Stimulated activated CD8-positive, alpha-beta memory T cell treated with anti-CD3 and anti-CD28 coated beads, Interleukin-4, amount 100 ng/mL, for 1 hour (primary cell): ENCODE results near the gene KIF26B.

Source experiments
- DNase-seq, 2 donors: peaks; one replicate each; pipeline ENCODE4 v3.0.0-alpha.2; 2020; ENCODE audit warnings: low read depth in 2 of 2, low spot score in 1 of 2

Gene KIF26B

DNA sequence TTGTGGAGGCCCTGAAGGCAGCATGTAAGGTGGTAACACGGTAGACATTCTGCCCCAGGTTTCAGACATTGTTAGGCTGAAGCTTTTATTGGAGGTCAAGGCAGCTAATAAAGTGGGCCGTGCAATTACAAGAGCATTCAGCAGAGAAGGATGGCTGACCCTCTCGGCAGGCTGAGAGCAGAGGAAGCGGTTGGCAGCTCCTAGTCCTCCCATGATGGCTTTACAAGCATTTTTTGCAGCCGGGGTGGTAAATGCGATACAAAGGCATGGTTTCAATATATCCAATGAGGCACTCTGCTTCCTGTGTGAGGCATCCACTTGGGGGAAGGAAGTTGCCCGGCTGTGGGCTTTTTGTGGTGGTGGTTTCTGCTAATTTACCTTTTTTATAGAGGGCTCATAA is 14.6 kb downstream of the KIF26B start:
- no peak for DNase-seq

DNA sequence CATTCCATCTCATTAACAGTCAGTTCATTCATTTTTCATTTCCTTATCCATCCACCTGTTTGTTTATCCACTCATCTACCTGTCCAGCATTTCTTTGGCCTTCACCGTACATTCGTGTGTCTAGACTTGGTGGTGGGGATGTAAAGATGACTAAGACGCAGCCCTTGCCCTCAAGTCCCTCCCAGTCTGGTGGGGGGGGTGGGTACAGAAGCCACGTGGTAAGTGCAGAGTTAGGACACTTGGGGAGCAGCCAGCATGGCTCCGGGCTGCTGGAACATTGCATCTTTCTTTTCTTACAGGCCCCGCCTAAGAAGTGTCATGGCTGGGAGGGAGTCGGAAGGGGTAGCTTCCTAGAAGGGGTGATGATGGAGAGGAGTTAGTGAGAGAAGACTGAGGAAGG is 17.2 kb downstream of the KIF26B start:
- no peak for DNase-seq

DNA sequence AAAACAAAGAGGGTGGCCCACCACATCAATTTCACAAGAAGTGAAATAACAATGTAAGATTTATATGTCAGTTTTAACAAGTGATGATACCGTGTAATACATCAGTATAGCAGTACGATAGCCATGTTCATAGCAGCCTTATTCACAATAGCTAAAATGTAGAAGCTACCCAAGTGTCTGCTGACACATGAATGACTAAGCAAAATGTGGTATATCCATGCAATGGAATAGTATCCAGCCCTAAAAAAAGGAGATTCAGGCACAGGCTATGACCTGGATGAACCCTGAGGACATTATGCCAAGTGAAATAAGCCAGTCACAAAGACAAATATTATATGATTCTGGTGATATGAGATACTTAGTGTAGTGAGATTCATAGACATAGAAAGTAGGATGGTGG is 18.0 kb downstream of the KIF26B start:
- DNase-seq = no peak

DNA sequence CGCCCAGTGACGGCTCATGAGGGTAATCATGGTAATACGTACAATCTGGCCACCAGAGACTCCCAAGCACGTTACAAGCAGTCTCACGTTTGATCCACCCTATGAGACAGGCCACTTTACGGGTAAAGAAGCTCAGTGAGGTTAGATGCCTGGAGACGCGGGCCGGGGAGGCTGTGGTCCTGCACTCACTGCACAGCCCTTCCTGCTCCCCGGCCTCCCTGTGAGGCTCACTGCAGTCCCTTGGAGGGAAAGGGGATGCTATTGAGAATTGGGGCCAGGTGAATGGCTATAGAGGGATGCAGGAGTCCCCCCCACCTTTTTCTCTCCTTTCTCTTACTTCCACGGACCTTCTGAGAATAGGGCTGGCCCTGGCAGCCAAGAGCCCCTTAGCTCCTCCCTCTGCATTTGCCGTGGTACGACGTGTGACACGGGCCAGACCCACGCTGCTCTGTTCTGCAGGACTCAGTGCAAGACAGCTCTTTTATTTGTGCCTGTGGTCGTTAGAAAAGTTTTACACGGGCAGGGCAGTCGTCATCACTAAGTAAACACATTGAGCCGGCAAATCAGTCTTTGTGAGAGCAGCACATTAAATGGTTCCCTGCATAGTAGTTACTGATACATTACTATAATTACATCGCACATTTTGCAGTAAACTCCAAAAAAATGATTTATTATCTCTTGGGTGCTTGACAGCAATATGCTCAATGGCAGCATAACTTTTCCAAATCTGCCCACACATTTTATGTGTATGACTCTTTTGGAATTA is 18.8 kb downstream of the KIF26B start:
- DNase-seq = no peak

DNA sequence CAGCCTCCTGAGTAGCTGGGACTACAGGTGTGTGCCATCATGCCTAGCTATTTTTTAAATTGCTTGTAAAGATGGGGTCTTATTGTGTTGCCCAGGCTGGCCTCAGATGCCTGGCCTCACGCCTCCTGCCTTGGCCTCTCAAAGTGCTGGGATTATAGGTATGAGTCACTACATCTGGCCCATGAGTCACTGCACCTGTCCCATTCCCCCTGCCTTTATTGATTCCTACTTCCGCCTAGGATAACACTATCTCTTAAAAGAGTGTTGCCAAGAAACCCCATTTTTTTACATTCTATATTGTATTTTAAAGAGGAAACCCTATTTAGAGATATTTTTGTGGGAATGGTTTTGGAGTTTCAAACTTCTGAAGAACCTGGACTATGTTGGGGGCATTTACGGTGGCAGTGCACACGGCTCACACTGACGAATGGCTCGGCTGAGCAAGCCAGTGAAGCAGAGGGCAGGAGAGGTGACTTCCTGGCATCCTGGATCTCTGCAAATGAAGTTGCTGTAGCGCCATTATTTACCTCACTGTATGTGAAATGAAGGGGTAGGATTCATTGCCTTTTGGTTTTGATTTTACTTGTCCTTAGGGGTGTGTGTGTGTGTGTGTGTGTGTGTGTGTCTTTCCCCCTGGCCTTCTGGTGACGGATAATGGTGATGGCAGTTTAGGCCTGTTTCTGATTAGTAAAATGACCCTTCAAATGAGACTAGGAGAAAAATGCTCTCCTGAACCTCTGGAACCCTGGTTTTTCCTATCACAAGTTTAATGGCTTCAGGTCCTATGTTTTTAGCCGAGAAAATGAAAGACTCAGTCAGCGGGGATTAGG is 22.5 kb downstream of the KIF26B start:
- no peak for DNase-seq

DNA sequence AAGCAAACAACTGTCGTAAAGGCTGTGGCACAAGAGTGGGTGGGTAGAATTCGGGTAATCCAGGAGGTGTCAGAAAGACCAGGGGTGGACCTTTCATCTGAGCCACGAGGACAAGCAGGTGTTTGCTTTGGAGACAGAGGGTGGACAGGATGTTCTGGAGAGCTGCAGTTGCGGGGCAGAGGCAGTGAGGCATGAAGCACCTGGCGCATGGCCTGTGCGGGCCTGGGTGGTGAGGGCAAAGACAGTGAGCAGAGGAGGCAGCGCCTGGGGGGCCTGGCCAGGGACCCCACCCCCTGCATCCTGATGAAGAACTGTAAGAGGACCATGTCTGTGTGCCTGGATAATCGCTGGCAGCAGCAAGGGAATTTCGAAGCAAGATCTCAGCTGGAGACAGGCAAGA is 24.9 kb downstream of the KIF26B start:
- no peak for DNase-seq

DNA sequence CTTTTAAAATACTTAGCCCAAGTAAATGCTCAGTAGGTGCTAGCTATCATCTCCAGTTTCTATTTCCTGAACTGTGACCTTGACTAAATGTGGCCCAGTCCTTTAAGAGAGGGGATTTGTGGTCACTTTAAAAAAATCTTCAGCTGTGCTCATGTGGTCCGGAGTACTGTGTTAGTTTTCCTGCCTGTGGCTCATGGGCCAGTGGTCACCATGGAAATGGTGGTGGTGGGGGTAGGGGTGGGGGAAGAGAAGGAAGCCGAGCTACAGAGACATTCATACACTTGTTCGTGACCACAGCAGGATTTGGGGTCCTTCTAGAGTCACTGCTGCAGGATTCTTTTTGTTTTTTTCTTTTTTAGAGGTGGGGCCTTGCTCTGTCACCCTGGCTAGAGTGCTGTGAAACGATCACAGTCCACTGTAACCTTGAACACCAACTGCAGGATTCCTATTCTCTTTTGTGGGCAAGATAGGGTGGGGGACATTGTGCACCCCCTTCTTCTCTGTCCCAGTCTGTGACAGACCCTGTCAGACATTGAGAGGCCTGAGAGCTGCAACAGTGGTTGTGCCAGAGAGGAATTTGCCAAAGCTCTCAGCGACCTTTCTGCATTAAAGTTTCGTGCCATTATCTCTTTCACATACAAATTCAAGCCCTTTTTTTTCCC is 25.8 kb downstream of the KIF26B start:
- DNase-seq = no peak

DNA sequence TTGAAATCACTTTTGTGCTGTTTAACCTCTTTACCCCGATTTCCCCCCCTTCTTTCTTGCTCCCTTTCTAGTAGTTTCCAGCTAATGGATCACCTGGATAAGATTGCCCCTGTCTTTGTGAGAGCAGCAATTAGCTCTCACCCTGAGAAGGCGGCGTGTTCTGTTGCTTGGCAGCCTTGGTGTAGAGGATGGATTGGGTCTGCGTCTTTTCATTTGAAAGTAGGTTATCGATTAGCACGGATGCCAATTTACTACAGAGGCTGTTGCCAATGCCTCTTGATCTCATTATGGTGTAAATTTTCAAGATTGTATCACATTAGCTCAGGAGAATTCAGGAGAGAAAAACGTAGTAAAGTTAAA is 26.4 kb downstream of the KIF26B start:
- DNase-seq = no peak

DNA sequence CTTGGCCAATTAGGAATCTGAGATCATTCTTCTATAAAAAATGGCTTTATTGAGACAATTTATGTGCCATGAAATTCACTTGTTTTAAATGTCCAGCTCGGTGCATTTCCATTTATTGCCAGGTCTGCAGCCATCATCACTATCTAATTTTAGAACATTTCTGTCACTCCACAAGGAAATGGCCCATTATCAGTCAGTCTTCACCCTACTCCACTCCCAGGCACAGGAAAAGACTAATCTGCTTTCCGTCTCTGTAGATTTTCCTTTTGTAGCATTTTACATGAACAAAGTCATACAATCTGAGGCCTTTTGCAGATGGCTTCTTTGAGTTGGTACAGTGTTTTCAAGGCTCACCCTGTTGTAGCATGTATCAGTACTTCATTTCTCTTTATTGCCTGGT is 27.2 kb downstream of the KIF26B start:
- no peak for DNase-seq

DNA sequence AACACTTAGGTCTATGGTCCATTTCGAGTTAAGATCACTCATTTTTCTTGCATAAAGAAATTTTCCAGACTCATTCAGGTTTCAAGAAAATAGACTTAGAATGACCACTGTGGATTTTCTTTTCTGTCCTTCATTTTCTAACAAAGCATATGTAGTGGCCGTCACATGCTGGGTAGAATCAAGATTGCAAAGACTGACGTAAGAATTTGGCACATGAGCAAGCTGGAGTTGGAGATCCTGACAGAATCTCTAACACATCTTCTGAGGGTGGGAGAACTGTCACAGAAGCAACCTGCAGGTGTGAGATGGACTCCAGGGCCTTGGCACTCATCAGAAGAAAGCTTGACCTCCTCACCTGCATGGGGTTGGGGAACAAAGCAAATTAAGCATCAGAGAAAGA is 28.6 kb downstream of the KIF26B start:
- no peak for DNase-seq

DNA sequence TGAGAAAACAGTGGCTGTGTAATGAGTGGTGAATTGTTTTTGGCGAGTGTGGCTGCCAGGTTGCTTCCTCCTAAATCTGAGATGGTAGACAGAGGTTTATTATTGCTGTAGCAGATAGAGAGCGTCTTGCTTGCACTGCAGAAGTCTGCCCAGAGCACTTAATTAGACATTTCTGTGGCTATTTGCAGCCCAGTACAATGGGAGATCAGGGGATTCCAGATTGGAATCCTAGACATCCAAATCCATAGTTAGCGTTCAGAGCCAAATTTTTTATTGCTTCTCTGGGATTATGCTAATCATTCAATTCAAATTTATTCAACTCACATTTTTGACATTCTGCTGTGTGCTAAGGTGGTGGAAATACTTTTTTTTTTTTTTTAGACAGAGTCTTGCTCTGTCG is 30.0 kb downstream of the KIF26B start:
- DNase-seq = no peak

DNA sequence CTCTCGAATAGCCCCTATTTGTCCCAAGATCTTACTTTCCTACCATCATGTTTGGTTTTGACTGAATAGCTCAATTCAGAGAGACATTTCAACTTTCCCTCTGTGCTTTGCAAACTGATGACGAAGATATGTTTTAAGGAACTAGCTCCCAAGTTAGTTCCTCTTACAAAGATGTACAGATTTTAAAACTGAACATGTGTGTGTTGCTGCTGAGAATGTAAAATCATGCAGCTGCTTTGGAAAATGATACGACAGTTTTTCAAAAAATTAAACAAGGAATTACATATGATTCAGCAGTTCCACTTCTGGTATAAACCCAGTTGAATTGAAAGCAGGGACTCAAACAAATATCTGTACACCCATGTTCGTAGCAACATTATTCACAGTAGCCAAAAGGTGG is 33.6 kb downstream of the KIF26B start:
- no peak for DNase-seq

DNA sequence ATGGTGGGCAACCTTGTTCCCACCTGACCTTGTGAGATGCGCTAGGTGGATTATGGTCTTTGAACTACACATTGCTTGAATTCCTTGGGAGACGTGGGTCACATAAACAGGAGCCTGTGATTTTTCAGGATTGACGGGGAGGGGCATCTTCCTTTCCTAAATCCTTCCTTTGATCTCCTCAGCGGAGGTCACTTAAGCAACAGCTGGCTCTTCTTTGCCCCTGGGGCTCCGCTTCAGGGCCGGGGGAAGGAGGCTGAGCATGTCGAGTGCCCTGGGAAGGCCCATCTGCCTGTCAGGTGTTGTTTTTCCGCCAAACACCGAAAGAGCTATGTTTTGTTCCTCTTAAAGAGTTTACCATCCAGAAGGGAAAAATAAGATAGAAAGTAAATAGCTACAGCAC is 40.6 kb downstream of the KIF26B start:
- DNase-seq = no peak

DNA sequence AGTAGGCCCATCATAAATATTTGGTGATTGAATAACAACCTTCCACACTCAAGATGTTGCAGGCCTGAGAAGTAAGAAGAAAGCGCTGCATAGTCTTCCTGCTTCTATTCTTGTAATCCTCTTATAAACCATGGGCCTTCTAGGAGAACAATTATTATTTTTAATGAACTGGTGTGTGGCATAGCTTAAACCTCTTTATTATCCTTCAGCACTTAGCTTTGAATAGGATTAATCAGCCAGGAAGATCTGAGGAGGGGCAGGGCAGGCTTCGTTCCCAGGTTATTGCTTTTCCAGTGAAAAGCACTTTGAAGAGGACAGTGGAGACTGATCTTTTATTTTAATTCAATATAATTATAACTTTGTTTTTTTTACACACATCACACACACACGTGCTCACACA is 42.3 kb downstream of the KIF26B start:
- no peak for DNase-seq

DNA sequence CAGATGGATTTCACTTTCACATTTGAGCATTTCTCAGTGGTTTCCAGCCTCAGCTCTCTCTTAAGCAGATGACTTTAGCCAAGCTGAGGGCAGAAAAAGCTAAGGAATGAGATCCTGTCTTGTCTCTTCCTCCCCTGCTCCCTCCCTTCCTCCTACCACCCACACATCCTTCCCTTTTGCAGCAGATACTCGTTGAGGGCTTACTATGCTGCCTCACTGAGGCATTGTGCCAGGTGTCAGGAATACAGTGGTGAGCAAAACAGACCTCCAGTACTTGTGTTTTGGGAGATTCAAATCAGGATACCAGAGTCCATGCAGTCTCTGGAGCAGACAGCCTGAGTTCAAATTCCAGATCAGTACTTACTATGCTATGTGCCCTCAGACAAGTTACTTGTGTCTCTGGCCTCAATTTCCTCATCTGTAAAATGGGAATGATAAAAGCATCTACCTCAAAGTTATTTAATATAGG is 43.2 kb downstream of the KIF26B start:
- no peak for DNase-seq

DNA sequence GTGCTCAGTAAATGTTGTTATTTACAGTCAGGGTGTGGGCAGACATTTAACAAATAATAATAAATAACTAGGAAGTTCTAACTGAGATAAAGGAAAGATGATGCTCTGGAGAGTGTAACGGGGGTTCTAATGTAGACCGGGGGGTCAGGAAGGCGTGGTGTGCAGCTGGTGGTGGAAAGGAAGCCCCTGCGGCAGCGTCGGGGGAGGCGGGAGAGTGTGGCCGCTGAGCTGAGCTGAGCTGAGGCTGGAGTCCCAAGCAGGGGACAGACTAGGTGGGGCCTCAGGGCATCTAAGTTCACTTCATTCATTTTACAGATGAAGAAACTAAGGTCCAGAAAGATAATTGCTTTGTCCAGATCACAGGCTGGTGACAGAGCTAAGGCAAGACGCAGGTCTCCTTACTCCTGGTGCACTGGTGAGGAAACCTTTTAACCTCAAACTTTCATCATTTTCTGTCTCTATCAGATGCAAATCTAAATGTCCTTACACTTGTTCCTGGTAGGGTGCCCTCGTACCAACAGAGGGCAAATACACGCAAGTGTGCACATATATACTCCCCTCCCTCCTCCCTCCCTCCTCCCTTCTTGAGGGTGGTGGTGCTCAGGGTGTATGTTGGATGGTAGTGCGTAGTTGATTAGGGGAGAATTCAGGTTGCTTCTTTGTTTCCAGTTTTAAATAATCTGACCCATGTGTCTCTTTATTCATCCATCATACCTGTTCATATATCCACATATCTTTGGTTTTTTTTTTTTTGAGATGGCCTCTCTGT is 44.1 kb downstream of the KIF26B start:
- no peak for DNase-seq

DNA sequence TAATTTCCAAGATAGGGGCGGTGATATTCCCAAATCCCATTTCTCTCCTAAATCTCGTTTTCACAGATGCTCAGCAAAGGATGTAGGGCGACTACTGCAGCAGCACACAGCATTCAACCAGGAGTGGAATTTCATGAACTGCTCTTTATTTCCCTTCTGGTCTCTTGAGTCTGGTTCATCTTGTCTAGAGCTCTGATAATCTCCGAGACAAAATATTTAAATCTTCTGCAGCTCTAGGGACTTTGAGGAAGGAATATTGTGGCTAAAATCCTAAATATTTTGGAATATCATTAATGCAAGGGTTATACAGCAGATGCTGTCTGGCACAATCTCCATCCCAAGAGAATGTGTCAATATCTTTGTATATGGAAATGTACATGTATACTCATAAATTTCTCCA is 45.4 kb downstream of the KIF26B start:
- no peak for DNase-seq

DNA sequence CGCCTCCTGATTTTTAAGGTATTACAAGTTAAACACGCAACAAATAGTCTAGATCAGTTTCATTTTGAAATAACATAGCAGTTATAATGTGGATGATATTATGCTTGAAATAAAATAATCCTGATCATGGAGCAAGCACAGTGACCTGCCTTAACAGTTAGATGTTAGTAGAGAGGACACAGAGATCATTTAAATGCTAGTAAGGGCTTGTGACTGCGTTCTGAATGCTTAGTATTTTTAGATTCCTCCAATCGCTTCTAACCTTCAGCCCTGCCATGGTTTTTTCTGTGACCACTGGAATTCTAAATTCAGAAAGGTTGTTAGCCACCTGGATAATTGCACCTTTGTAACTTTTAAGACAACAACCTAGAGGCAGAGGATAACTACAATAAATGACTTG is 46.4 kb downstream of the KIF26B start:
- no peak for DNase-seq

DNA sequence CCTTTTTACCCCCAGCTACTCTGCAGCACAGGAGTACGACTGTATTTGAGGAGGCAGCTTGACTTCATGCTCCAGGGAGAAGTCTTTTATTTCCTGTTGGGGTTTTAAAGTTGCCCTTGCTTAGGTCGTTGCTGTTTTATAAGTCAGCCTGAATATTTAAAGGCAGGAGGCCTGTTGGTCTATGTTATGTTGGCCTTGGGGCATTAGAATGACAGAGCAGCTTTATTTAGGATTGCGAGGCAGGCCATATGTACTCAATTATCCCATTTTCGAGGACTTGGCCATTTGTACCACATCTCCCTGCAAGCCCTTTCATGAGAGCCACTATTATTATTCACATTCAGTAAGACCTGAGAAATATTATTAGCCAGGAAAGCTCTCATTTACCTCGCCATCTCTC is 47.0 kb downstream of the KIF26B start:
- DNase-seq = no peak

DNA sequence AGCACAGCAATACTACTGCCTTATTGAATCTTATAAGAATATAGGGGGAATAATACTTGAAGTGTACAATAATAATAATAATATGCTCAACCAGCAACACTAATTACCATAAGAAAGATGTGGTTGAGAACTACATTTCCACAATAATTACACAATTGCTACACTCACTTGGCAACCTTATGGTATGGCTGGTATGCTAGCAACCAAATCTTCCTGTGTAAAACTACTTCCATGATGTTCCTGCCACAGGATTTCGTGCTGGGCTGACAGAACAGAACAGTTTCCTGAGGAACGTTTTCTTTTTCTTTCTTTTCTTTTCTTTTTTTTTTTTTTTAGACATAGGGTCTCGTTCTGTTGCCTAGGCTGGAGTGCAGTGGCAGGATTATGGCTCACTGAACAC is 50.6 kb downstream of the KIF26B start:
- no peak for DNase-seq

DNA sequence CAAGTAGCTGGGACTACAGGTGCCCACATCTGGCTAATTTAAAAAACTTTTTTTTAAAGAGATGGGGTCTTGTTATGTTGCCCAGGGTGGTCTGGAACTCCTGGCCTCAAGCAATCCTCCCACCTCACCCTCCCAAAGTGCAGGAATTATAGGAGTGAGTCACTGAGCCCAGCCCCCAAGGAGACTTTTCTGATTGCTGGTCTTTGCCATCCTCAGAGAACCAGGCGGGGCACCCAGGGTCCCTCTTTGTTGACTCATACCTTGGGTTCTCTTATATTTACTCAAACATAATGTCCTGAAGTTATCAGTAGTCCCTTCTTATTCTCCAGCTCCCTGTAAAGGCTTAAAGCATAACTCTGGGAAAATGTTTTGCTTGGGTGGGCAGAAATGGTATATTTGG is 51.1 kb downstream of the KIF26B start:
- no peak for DNase-seq
